Ovary (tissue), 9 donors: Measurements from ENCODE around the gene LCNL1. TPM values are rescaled to one million over a fixed set of nuclear protein-coding genes. Genes with fewer than 3 reads are reported as not detected.
"Not testable (repeated sequence)": the region's sequence is repeated elsewhere in the genome, so short reads cannot be mapped to it uniquely, and the experiment has no call there.

Experiments used
- DNase-seq, 5 donors: peaks; one replicate each; pipeline ENCODE4 v3.0.0-alpha.2; 2019 to 2020
- H3K27ac ChIP-seq, 2 donors: fragments of 200-600 bp; one replicate each; pipeline versions ENCODE4 v1.5.1 to v1.8.0; 2019 to 2022
- H3K27me3 ChIP-seq: fragments of 200-600 bp; one replicate; pipeline ENCODE4 v1.8.0; 2022
- H3K36me3 ChIP-seq: fragments of 200-600 bp; sonication (generic); one replicate; pipeline ENCODE4 v1.5.1; 2019
- H3K4me1 ChIP-seq: one replicate; pipeline ENCODE4 v1.8.1; 2013; ENCODE audit warnings: mild to moderate bottlenecking, moderate library complexity; ENCODE audit not compliant: insufficient read depth
- H3K4me3 ChIP-seq: fragments of 200-600 bp; sonication (generic); one replicate; pipeline ENCODE4 v1.5.1; 2017
- H3K9me3 ChIP-seq, 2 donors: fragments of 200-600 bp in 1 of 2; sonication (generic) in 1 of 2; one replicate each; pipeline versions ENCODE4 v1.5.1 to v1.8.1; 2013 to 2019; ENCODE audit warnings: mild to moderate bottlenecking in 1 of 2, moderate library complexity in 1 of 2
- CTCF ChIP-seq, 3 donors: fragments of 450-650 bp in 2 of 3; fragments of 200-600 bp in 1 of 3; IDR thresholded peaks; one replicate each; pipeline versions ENCODE4 v1.5.1 to v1.8.0; 2016 to 2022; ENCODE audit warnings: antibody characterized with exemption in 3 of 3, mild to moderate bottlenecking in 1 of 3
- EP300 ChIP-seq: sonication (generic); formaldehyde crosslinking; IDR thresholded peaks from one replicate; pipeline ENCODE4 v1.6.1; 2017; ENCODE audit warnings: antibody characterized with exemption
- POLR2A ChIP-seq: fragments of 450-650 bp; IDR thresholded peaks from one replicate; pipeline ENCODE4 v1.6.1; 2017; ENCODE audit warnings: antibody characterized with exemption, mild to moderate bottlenecking, moderate library complexity
- WGBS, 3 donors: extraction: QIAGEN DNeasy Blood & Tissue Kit in 1 of 3; methylation state at CpG; one replicate each; pipeline versions ENCODE4 v1.1.5 to v1.1.7; 2013 to 2017; 5-methylcytosine and 5-hydroxymethylcytosine counted together
- intact Hi-C, 4 donors: fragments of 100-400 bp; cut with DNase I; formaldehyde crosslinking; loops; one replicate each; pipeline versions ENCODE4 v1.11.0 to v1.15.1; 2022 to 2023
- polyA plus RNA-seq, 2 donors: library from polyadenylated mRNA; stranded (reverse); fragments of 200-250 nt in 1 of 2; fragments of 350-450 nt in 1 of 2; fragmentation: Illumina TruSeq in 1 of 2; extraction: RNeasy Lipid Tissue Mini Kit (QIAGEN cat#74804) in 1 of 2; gene quantifications; one replicate each; pipeline ENCODE4 v1.2.3, GENCODE V29; 2013 to 2014
- total RNA-seq, 7 donors: library from RNA; depleted of rRNA in 2 of 7; stranded (reverse); fragments of >200 nt in 2 of 7; fragmentation: NEBNext Ultra II Directional in 3 of 7; extraction: Animal tissue kit (Norgen Biotek cat#: 25700) in 3 of 7; gene quantifications; one replicate each; pipeline versions ENCODE4 v1.1.0 to v1.2.4, GENCODE V29; 2016 to 2023
- donor health status: DM: no; HTN: no; CAD: no; lungs with moderate emphysema.
- donor health status: DM: no; HTN: no; CAD: no.
- donor health status: Bipolar disorder and iron deficiency.
- donor health status: DM: yes; HTN: yes; CAD: no.
- donor health status: DM: no; HTN: no; CAD: no.
- donor health status: DM: yes; HTN: yes; CAD: no.

LCNL1 gene
- total and polyA plus RNA-seq, 9 donors = 0.17 to 1.6 (median 0.47) TPM; not detected in 1

- no peak for TF ChIP-seq CTCF (IDR thresholded peaks at IDR 0.05)
- no peak for TF ChIP-seq EP300
- no peak for TF ChIP-seq POLR2A
- 57 to 71% (median 63%) methylated on average over 14 to 16 of the region's 16 CpGs for WGBS, 3 donors
- H3K27me3 ChIP-seq = no peaks in the 10 kb centered on the region
- H3K4me3 ChIP-seq = no peak within 1 kb of the TSS
- peaks cover 4% of the 10 kb centered on the region for H3K4me1 ChIP-seq
- H3K36me3 ChIP-seq = no peaks in the 10 kb centered on the region
- H3K9me3 ChIP-seq = no peaks in the 10 kb centered on the region
- intact Hi-C loops = loop anchor here in 2 of 4 donors (5.0 kb wide), 3 partner anchors 80 to 245 kb away; partner anchors contain the start of genes LCN12 (in 1 of the 2) and PHPT1 (in 1 of the 2)
- H3K27ac ChIP-seq = no peak within 1 kb of the TSS
- DNase-seq = no peak
Observed at GRCh38 chr9:137031904-137032640, 49.3 kb downstream of the LCNL1 start, which contains the start of gene FUT7. FUT7 (minus strand) TSS chr9:137032088; CDS start chr9:137031991, 97 bp downstream.

GRCh38 chr9:137032858-137033257 is 50.1 kb downstream of the LCNL1 start:
- H3K4me1 ChIP-seq = peaks cover 4% of the 10 kb centered on the region
- WGBS, 3 donors = 85 to 89% (median 86%) methylated on average over 10 of the region's 10 CpGs
- TF ChIP-seq POLR2A (no peak), CTCF (IDR thresholded peaks at IDR 0.05) (no peak), EP300 (no peak)
- intact Hi-C loops = loop anchor here in 2 of 4 donors (5.0 kb wide), 3 partner anchors 81 to 246 kb away; partner anchors contain the start of genes LCN12 (in 1 of the 2) and PHPT1 (in 1 of the 2)
- no peaks in the 10 kb centered on the region for H3K9me3 ChIP-seq
- no peak for DNase-seq
- H3K4me3 ChIP-seq = no peak overlapping the region
- H3K36me3 ChIP-seq = no peaks in the 10 kb centered on the region
- H3K27ac ChIP-seq = no peak overlapping the region
- H3K27me3 ChIP-seq = no peaks in the 10 kb centered on the region

GRCh38 chr9:137033481-137033880 is 50.7 kb downstream of the LCNL1 start:
- not testable (repeated sequence) for H3K4me1 ChIP-seq, H3K36me3 ChIP-seq, H3K4me3 ChIP-seq, H3K27me3 ChIP-seq, H3K27ac ChIP-seq, DNase-seq, H3K9me3 ChIP-seq
- intact Hi-C loops = loop anchor here in 2 of 4 donors (5.0 kb wide), 3 partner anchors 81 to 246 kb away; partner anchors contain the start of genes LCN12 (in 1 of the 2) and PHPT1 (in 1 of the 2)
- WGBS, 3 donors = 89 to 91% (median 90%) methylated on average over 5 of the region's 5 CpGs

- Histone ChIP-seq H3K4me1 (peaks cover 1% of the 10 kb centered on the region), H3K4me3 (no peak overlapping the region), H3K36me3 (no peaks in the 10 kb centered on the region), H3K27ac (no peak overlapping the region), H3K9me3 (no peaks in the 10 kb centered on the region), H3K27me3 (no peaks in the 10 kb centered on the region)
- TF ChIP-seq EP300 (no peak), POLR2A (no peak), CTCF (IDR thresholded peaks at IDR 0.05) (no peak)
- no peak for DNase-seq
- WGBS, 3 donors = 40 to 52% (median 49%) methylated on average over 14 to 15 of the region's 15 CpGs
- intact Hi-C loops = loop anchor here (2.0 to 5.0 kb wide), 5 partner anchors 82 to 247 kb away; partner anchors contain the start of genes LCN12 (in 1 of the 4) and PHPT1 (in 1 of the 4)
Observed at GRCh38 chr9:137034039-137034708, 51.4 kb downstream of the LCNL1 start.
